Measurements from ENCODE around the gene MACROD2.

- TF ChIP-seq CTCF (IDR thresholded peaks at IDR 0.05) (no peak), POLR2A (IDR thresholded peaks at IDR 0.05) (no peak)
Observed at GRCh38 chr20:15674253-15675060, 1679.1 kb downstream of the MACROD2 start.
